ENCODE results near the gene CNN3.

Gene CNN3

DNA sequence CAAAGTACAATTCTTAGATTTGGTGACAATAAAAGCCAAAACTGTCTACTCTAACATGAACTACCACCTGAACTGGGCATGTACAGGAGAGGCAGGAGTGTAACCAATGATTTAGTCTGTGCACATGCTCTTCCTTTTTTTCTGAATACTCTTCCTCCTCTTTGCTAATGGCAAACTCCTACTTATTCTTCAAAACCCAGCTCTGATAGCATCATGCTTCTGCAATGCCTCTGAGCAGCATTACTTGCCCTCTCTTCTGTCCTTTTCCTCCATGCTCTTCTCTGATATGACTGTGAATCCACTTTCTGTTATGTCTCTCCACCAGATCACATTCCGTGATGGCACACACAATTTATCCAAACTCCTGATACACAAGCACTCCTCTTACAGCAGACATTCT, 31.4 kb downstream of the CNN3 start:
- no peak for TF ChIP-seq CTCF (IDR thresholded peaks at IDR 0.05; ENCODE audit: low read depth, low read length)
- H3K4me3 ChIP-seq (ENCODE audit: low read depth, low read length): no peak overlapping the region
- in situ Hi-C loops (cut with HindIII; ENCODE audit: low sequenced_read_pairs): no loop called here
- no peak for DNase-seq (ENCODE audit: low read depth, low spot score)

- DNase-seq (ENCODE audit: low read depth, low spot score): no peak
- TF ChIP-seq CTCF (IDR thresholded peaks at IDR 0.05; ENCODE audit: low read depth, low read length): no peak
- H3K4me3 ChIP-seq (ENCODE audit: low read depth, low read length): no peak overlapping the region
- in situ Hi-C loops (cut with HindIII; ENCODE audit: low sequenced_read_pairs): no loop called here
These were observed 32.3 kb downstream of the CNN3 start for GRCh38 chr1:94894630-94895029.

DNA sequence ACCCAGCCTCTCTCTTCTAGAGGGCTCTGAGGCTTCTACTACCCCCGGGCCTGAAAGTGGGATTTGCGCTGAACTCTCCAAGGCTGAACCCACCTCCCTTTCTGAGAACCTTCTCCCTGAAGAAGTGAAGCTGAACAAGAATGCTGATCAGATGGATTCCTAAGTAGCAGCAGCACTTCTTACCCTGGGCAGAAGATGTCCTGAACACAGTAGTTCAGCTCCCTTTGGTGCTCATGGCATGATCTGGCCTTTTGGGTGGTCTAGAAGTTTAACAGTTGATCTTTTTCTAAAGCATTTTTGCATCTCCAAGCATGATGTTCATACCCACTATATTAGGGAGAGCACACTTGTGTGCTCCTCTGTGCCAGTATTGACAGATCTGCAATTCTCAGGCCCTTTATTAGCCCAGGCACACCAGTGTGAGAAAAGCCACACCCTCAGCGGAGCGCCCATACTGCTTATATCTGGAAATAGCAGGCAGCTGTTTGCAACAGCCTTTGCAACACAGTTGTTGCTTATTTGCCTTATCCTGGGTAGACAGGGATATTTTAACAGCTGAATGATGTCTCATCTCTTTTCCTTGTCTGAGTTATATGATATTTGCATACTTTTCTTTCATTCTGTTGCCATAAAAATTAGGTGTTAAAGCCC, 34.2 kb downstream of the CNN3 start:
- no peak for TF ChIP-seq CTCF (IDR thresholded peaks at IDR 0.05; ENCODE audit: low read depth, low read length)
- DNase-seq (ENCODE audit: low read depth, low spot score): no peak
- no peak overlapping the region for H3K4me3 ChIP-seq (ENCODE audit: low read depth, low read length)
- in situ Hi-C loops (cut with HindIII; ENCODE audit: low sequenced_read_pairs): no loop called here

DNA sequence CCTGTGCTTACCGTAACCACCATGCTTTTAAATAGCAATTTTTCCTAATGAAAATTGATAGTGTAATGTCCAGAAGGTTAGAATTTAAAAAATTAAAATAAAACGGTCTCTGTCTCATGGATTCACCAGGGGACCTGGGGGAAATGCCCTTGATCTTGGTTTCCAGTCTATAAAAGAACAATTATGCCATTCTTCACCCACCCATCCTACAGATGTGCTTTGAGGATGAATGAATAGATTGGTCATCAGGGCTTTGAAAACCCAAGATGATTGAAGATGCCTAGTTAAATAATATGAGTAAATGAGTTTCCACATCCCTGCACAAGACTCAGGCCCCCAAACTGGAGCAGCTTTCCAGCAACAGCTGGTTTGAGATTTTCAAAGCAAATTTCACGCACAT, 38.7 kb downstream of the CNN3 start:
- DNase-seq (ENCODE audit: low read depth, low spot score): no peak
- in situ Hi-C loops (cut with HindIII; ENCODE audit: low sequenced_read_pairs): no loop called here
- H3K4me3 ChIP-seq (ENCODE audit: low read depth, low read length): no peak overlapping the region
- TF ChIP-seq CTCF (IDR thresholded peaks at IDR 0.05; ENCODE audit: low read depth, low read length): no peak

DNA sequence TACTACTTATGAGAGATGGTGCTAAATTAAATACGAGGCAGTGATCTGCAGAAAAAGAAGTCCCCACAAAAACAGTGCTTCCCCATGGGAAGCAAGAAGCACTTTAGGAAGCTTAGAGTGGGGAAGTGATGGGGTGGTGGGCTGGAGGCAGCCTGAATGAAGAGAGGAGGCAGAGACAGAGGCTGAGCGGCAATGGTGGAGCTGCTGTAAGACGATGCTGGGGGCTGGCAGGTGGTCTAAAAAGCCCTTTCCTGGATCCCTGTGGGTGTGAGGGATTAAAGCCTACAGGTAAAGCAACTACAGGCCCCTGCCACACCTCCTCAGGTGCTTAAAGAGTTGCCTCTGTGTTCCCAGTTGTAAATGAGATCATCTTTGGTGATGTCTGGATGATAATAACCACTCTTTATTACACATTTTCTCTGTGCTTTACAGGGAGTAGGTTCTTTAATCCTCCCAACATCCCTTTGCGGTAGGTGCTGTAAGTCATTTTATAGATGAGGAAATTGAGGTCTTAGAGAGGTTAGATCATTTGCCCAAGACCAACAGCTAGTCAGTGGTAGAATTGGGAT, 39.2 kb downstream of the CNN3 start:
- no peak for DNase-seq (ENCODE audit: low read depth, low spot score)
- in situ Hi-C loops (cut with HindIII; ENCODE audit: low sequenced_read_pairs): no loop called here
- no peak overlapping the region for H3K4me3 ChIP-seq (ENCODE audit: low read depth, low read length)
- no peak for TF ChIP-seq CTCF (IDR thresholded peaks at IDR 0.05; ENCODE audit: low read depth, low read length)

GRCh38 chr1:94887106-94887505, 39.8 kb downstream of the CNN3 start:
- in situ Hi-C loops (cut with HindIII; ENCODE audit: low sequenced_read_pairs): no loop called here
- H3K4me3 ChIP-seq (ENCODE audit: low read depth, low read length): no peak overlapping the region
- no peak for DNase-seq (ENCODE audit: low read depth, low spot score)
- TF ChIP-seq CTCF (IDR thresholded peaks at IDR 0.05; ENCODE audit: low read depth, low read length): no peak
